ENCODE results near the gene GNAL.

GNAL gene

DNA sequence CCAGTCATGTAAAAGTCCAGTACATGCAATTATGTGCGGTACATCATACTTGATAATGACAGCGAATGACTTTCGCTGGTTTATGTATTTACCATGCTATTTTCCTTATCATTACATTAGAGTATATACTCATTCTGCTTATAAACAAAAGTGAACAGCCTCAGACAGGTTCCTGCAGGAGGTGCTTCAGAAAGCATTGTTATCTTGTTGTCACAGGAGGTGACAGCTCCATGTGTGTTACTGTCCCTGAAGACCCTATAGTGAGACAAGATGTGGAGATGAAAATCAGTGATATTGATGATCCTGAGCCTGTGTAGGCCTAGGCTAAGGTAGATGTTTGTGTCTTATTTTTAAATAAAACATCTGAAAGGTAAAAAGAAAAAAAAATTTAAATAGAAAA is 234.4 kb downstream of the GNAL start:
- DNase-seq = no peak

DNA sequence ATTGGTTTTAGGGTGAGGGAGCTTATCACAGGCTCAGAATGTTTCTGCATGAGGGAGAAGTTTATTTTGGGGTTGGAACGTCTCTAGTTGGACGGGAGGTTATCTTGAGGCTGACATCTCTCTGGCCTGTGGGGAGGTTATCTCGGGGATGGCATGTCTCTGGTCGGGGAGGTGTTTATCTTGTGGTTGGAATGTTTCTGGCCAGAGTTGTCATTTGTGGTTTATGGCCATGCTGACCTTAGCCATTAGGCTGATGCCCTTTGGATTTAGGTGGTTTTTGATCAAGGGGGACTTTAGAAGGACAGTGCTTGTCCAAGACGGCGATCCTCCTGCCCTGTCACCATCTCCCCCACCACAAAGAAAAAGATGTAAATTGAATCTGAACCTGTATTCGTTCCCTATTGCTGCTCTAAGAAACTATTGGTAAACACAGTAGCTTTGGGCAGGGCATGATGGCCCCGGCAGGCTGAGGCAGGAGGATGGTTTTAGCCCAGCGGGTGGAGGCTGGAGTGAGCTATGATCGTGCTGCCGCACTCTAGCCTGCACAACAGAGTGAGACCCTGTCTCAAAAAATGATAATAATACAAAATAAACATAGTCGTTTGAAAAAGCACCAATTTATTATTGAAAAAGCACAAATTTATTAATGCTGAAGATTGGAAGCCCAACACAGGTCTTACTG is 236.9 kb downstream of the GNAL start:
- no peak for DNase-seq

DNA sequence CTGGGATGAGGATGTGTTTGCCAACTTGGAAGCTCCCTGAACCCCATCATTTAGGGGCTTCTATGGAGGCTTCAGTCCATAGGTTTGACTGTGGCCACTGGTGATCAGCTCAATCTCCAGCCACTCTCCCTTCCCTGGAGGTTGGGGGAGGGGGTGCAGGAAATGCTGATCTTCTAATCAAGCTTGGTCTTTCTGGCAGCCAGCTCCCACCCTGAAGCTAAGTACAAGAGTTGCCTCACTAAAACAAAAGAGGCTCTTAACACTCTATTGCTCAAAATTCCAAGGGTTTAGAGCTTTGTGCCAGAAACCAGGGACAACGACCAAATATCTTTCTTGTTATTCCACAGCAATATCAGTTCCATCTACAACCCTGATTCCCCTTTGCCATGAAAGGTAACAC is 238.4 kb downstream of the GNAL start:
- DNase-seq = no peak

DNA sequence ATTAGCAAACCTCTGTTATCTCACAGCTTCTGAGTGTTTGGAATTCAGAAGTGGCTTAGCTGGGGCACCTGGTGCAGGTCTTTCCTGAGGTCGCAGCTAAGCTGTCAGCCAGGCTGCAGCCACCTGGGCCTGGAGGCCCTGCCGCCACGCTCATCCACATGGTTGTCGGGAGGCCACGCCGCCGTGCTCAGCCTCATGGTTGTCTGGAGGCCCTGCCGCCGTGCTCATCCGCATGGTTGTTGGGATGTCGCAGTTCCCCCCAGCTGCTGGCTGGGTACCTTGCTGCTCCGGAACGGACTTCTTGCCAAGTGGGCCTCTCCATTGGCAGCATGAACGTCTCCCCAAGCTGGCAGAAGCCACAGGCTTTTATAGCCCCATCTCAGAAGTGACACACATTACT is 243.3 kb downstream of the GNAL start:
- no peak for DNase-seq
